Activated CD4-positive, alpha-beta T cell treated with anti-CD3 and anti-CD28 coated beads for 4 hours (primary cell): ENCODE data around the gene PGM2.
"Not testable (repeated sequence)": the region's sequence is repeated elsewhere in the genome, so short reads cannot be mapped to it uniquely, and the experiment has no call there.

Source experiments
- DNase-seq, 2 donors: peaks; one replicate each; pipeline ENCODE4 v3.0.0-alpha.2; 2020

Gene PGM2

GRCh38 chr4:37820458-37820857 lies 6.0 kb upstream of the PGM2 start:
- not testable (repeated sequence) for DNase-seq

- no peak for DNase-seq
These were observed 4.4 kb upstream of the PGM2 start for GRCh38 chr4:37821953-37822605.

GRCh38 chr4:37825501-37825900 lies 985 bp upstream of the PGM2 start:
- not testable (repeated sequence) for DNase-seq

DNA sequence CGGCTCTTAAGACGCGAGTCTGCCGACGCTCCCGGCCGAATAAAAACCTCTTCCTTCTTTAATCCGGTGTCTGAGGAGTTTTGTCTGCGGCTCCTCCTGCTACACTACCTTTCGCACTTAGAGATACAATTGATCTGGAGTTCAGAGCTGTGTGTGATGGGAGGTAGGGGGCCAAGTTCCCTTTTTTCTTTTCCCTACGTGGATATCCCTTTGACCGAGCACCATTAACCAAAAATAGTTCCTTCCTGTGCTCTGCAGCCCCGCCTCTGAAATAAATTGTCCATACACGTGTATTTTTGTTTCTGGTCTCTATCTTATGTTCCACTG lies 555 bp upstream of the PGM2 start:
- DNase-seq = peak in 1 of 2 donors; percentile 1

DNA sequence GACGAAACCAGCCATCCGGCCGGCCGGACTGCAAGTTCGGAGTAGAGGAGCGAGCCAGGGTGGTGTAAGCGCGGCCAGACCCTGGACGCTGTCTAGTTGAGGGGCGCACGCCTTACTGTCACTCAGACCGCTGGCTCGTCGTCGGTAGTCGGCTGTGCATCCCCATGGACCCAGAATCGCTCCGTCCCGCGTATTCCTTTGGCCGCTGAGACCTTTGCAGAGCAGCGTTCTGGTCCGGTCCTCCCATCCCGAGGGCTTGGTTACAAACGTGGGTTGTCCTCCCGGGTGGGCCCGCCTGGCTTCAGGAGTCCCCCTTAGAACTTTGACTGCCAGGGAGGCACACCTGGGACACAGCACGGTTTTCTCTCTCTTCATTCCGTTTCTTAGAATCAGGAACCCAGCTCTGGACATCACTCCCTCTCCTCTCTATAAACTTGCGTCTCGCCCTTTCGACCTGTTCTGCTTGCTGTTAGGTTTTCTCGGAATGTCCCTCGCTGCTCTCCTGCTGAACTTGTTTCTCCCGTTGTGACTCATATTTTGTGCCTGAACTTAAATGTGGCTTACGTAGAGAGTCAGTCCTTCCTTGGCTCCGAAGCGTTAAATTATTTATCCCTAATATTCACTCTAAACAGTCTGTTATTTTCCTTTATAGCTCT lies 672 bp downstream of the PGM2 start:
- DNase-seq = peak in 1 of 2 donors; percentile 1

DNA sequence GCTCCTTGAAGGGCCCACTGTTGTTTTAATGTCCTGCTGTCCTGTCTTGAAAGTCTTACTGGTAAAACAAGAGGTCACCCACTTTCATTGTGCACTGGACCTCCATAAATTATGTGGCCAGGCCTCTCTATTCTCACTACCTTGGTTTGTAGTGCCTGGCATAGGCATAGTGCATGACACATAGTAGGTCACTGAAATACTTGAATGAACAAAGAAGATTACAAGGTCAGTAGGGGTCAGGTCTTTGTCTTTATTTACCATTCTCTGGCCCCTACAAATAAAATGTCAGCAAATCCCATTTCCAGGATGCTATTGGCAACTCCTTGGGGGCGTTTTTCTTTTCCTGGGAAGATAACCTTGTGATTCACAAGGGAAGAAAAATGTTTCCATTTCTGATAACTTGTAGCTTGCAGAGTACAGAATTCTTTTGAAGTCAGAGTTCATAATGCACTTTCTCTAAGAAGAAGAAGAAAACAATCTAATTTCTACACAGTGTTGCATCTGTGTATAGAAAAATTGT lies 1.4 kb downstream of the PGM2 start:
- DNase-seq = no peak

DNA sequence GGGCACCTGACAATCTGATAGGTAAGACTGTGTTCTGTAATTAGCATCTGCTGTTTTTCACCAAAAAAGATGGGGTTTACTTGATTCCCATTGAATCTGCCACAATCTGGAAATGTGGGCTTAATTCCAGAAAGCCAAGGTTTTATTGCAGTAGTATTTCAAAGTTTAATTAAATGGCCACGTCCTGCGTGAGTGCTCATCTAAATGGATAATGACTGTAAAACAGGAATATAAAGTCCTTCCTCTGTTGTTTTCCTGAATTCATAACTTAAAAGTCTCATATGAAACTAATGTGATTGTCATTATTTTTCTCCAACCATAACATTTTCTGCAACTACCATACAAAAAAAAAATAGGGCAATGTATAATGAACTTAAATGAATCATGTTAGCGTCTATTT lies 2.4 kb downstream of the PGM2 start:
- no peak for DNase-seq

DNA sequence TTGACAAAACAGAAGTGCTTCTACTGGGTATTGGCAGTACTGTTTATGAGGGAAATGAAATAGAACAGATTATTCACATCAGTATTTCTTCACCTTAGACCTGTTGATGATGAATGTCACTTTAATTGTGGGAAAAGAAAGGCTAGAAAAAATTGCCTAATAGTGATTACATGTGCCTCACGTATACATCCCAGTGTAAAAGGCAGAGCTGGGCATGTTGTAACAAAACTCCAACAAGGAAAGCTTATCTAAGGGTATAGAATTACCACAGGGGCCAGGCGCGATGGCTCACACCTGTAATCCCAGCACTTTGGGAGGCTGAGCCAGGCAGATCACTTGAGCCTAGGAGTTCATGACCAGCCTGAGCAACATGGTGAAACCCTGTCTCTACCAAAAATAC lies 4.2 kb downstream of the PGM2 start:
- DNase-seq = no peak

DNA sequence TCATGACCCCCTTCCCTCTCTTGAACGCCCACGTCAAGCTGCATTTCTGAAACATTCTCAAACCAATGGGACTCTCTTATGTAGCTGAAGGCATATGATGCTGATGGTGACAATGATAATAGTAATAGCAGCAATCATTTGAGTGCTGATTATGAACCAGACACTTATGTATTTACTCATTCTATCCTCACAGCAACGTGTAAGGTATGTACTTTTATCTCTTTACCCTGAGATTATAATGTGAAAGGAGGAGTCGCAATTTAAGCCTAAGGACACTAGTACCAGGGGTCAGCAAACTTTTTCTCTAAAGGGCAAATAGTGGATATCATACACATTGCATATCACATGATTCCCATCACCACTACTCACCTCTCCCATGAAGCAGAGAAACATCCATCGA lies 8.5 kb downstream of the PGM2 start:
- DNase-seq = no peak

- DNase-seq = no peak
These were observed 9.3 kb downstream of the PGM2 start for GRCh38 chr4:37835806-37836205.

- no peak for DNase-seq
These were observed 9.8 kb downstream of the PGM2 start for GRCh38 chr4:37836274-37836673.

DNA sequence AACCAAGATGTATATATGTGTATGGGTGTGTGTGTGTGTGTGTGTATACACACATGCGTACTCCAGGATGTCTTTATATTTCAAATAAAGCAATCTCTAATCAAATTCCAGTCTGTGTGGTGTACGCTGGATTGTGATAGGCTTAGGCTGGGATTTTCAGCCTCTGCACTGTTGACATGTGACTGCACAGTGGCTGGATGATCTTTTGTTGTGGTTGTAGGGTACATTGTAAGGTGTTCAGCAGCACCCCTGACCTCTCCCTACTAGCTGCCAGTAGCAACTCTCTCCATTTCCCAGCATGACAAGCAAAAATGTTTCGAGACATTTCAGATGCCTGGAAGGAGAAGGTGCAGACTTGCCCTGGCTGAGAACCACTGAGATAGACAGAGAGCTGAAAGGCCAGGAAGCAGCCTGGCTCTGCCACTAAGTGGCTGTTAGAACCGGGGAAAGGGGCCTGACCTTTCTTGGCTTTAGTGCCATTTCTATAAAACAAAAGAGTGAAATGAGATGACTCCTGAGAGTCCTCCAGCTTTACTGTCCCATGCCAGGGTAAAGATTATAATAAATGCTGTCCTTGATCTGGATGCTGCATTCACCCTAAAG lies 10.5 kb downstream of the PGM2 start:
- DNase-seq = no peak

DNA sequence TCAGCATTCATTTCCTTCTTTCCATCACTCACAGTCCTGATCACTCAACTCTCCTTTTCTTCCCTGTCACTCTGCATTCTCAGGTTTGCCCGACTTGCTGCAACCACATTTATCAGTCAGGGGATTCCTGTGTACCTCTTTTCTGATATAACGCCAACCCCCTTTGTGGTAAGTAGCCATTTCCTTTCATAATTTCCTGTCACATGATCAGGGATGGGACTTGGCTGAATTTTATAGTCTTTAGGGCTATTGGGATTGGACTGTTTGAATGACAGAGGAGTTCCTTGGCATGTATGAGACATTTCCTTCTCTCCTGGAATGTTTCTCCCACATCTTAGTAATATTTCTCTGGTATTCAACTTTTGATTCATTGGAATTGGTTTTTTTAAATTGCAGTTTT lies 11.0 kb downstream of the PGM2 start:
- no peak for DNase-seq

- DNase-seq = no peak
These were observed 12.9 kb downstream of the PGM2 start for GRCh38 chr4:37839426-37839825.

DNA sequence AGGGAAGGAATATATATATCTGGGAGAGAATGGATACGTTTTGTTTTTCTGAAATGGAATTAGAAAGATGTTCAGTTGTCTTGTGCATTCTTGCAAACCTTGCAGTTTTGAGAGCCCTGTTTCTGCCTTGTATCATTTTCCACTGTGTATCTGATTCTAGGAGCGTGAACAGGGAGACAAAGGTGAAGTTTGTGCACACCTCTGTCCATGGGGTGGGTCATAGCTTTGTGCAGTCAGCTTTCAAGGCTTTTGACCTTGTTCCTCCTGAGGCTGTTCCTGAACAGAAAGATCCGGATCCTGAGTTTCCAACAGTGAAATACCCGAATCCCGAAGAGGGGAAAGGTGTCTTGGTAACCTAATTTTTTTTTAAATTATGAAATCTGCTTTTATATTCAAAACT lies 17.7 kb downstream of the PGM2 start:
- no peak for DNase-seq

DNA sequence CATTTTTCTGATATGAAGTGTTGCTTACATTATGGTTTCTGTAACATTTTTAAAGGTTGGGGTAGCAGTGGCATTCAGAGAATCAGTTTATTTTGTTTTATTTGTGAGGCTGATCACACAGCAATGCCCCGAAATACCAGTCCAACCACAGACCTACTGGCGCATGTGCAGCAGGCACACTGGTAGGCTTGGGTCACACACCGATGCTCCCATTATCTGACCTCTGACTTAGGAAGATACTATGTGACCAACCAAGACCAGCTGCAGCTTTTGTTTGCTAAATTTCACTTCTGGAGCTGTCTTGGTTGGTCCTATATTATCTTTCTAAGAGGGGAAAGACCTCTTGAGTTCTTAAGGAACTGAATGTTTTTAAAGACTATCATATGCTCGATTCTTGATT lies 18.7 kb downstream of the PGM2 start:
- no peak for DNase-seq

- no peak for DNase-seq
These were observed 20.9 kb downstream of the PGM2 start for GRCh38 chr4:37847311-37847884.

- no peak for DNase-seq
These were observed 25.9 kb downstream of the PGM2 start for GRCh38 chr4:37852376-37852775.

GRCh38 chr4:37858112-37858511 lies 31.6 kb downstream of the PGM2 start:
- DNase-seq = no peak

DNA sequence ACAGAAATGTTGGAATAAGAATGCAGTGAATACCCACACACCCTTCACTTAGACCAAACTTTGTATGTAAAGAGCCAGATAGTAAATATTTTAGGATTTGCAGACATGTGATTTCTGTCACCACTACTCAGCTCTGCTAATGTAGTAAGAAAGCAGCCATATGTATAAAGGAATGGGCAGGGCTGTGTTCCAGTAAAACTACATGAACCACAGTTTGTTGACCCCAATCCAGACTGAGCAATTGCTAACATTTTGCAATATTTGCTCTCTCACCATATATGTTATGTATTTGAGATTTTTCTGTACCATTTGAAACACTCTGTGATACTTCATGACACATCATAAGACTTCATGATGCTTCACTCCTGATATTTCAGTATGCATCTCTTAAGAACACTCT lies 32.4 kb downstream of the PGM2 start:
- DNase-seq = no peak

DNA sequence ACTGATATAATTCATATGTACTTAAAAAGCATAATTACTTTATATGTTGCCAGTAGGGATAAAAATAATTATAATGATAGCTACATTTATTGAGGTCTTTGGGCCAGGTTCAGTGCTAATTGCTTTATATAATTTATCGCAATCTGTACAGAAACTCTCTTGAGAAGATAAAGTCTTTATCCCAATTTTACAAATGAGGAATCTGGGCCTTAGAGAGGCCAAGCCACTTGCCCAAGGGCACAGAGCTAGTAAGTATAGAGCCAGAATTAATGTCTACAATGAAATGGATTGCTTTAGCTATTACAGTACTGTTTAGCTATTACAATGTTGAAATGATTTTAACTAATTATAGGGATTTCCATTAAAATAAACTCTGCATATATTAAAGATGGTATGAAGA lies 33.8 kb downstream of the PGM2 start:
- no peak for DNase-seq

DNA sequence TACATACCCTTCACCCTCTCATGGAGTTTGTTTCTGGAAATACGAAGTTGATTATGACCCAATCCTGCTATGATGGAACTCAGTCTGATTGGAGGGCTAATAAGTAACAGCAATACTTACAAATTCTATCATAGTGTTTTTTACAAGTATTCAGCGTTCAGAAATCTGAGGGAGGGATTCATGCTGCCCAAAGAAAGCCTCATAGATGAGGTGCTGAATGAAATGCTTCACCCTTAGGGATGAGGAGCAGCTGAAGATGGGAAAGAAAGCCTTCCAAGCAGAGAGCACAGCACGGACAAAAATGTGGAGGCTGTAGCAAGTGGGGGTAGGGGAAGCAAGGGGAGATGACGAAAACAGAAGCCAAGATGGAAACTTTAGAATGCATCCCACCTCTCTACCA lies 36.5 kb downstream of the PGM2 start:
- no peak for DNase-seq

GRCh38 chr4:37864786-37865185 lies 38.3 kb downstream of the PGM2 start:
- DNase-seq = no peak

- DNase-seq = no peak
These were observed 39.0 kb downstream of the PGM2 start for GRCh38 chr4:37865450-37865849.
